Sigmoid colon (tissue), 7 donors: ENCODE measurements around the gene PAFAH2. TPM values are rescaled to one million over a fixed set of nuclear protein-coding genes. Genes with fewer than 3 reads are reported as not detected.

Source experiments
- DNase-seq: peaks from one replicate; pipeline ENCODE4 v3.0.0-alpha.2; 2019
- H3K27ac ChIP-seq, 4 donors: fragments of 200-600 bp; sonication (generic); one replicate each; pipeline ENCODE4 v1.5.1; 2016 to 2019; ENCODE audit warnings: mild to moderate bottlenecking in 1 of 4
- H3K27me3 ChIP-seq, 3 donors: fragments of 200-600 bp; sonication (generic); one replicate each; pipeline ENCODE4 v1.5.1; 2019; ENCODE audit warnings: mild to moderate bottlenecking in 1 of 3
- H3K36me3 ChIP-seq, 4 donors: fragments of 200-600 bp; sonication (generic); one replicate each; pipeline ENCODE4 v1.5.1; 2016 to 2019
- H3K4me1 ChIP-seq, 4 donors: fragments of 200-600 bp; sonication (generic); one replicate each; pipeline ENCODE4 v1.5.1; 2017 to 2019
- H3K4me3 ChIP-seq, 4 donors: fragments of 200-600 bp; sonication (generic); one replicate each; pipeline ENCODE4 v1.5.1; 2017 to 2019; ENCODE audit warnings: mild to moderate bottlenecking in 2 of 4, moderate library complexity in 1 of 4
- H3K9me3 ChIP-seq, 4 donors: fragments of 200-600 bp in 3 of 4; sonication (generic) in 3 of 4; one replicate each; pipeline versions ENCODE4 v1.5.1 to v1.6.1; 2013 to 2019
- CTCF ChIP-seq, 4 experiments: fragments of 450-650 bp in 3 of 4; fragments of 200-600 bp in 1 of 4; IDR thresholded peaks; one replicate each; pipeline ENCODE4 v1.5.1; 2016 to 2019; ENCODE audit warnings: antibody characterized with exemption in 4 of 4, mild to moderate bottlenecking in 3 of 4, moderate library complexity in 2 of 4
- EP300 ChIP-seq, 4 donors: sonication (generic); formaldehyde crosslinking; IDR thresholded peaks; one replicate each; pipeline ENCODE4 v1.6.1; 2017; ENCODE audit warnings: antibody characterized with exemption in 4 of 4
- POLR2A ChIP-seq, 2 donors: fragments of 450-650 bp; IDR thresholded peaks; one replicate each; pipeline ENCODE4 v1.6.1; 2016; ENCODE audit warnings: antibody characterized with exemption in 2 of 2, mild to moderate bottlenecking in 2 of 2, moderate library complexity in 2 of 2
- POLR2AphosphoS5 ChIP-seq, 4 donors: sonication (generic); formaldehyde crosslinking; IDR thresholded peaks; one replicate each; pipeline ENCODE4 v1.6.1; 2017; ENCODE audit warnings: antibody characterized with exemption in 4 of 4
- WGBS, 2 donors: extraction: QIAGEN DNeasy Blood & Tissue Kit; methylation state at CpG; one replicate each; pipeline ENCODE4 v1.1.7; 2013; 5-methylcytosine and 5-hydroxymethylcytosine counted together
- intact Hi-C: fragments of 100-400 bp; cut with DNase I; formaldehyde crosslinking; loops from one replicate; pipeline ENCODE4 v1.15.1; 2023
- polyA plus RNA-seq, 3 donors: library from polyadenylated mRNA; stranded (reverse); fragments of 200-250 nt; gene quantifications; one replicate each; pipeline ENCODE4 v1.2.3, GENCODE V29; 2013
- total RNA-seq, 4 donors: library from RNA; depleted of rRNA; stranded (reverse); fragments of >200 nt; gene quantifications; one replicate each; pipeline ENCODE4 v1.1.0, GENCODE V29; 2016
- donor health status: healthy with polysubstance abuse.
- donor health status: Bipolar disorder and iron deficiency.
- donor health status: healthy.

The PAFAH2 gene
- total and polyA plus RNA-seq, 7 donors, result 6.7 to 36.1 (median 12.2) TPM

- no peaks in the 10 kb centered on the region for H3K9me3 ChIP-seq
- H3K4me1 ChIP-seq, result peaks cover 0 to 7% (median 4%) of the 10 kb centered on the region in 4 donors
- peaks cover 4 to 83% (median 26%) of the 10 kb centered on the region in 4 donors for H3K36me3 ChIP-seq
- WGBS, 2 donors, result 76 to 80% methylated on average over 7 of the region's 7 CpGs
- H3K27ac ChIP-seq, result no peak overlapping the region
- DNase-seq, result no peak
- intact Hi-C loops, result no loop called here
- no peak for TF ChIP-seq POLR2A (IDR thresholded peaks at IDR 0.05)
- TF ChIP-seq POLR2AphosphoS5 (IDR thresholded peaks at IDR 0.05), result no peak
- no peak for TF ChIP-seq CTCF (IDR thresholded peaks at IDR 0.05)
- TF ChIP-seq EP300 (IDR thresholded peaks at IDR 0.05), result no peak
- H3K4me3 ChIP-seq, result no peak overlapping the region
- H3K27me3 ChIP-seq, result no peaks in the 10 kb centered on the region
These were observed 18.7 kb downstream of the PAFAH2 start for GRCh38 chr1:25979210-25979609.

- WGBS, 2 donors, result 88 to 93% methylated on average over 2 of the region's 2 CpGs
- TF ChIP-seq EP300 (IDR thresholded peaks at IDR 0.05), result no peak
- no peak for TF ChIP-seq POLR2AphosphoS5 (IDR thresholded peaks at IDR 0.05)
- no peak for TF ChIP-seq CTCF (IDR thresholded peaks at IDR 0.05)
- TF ChIP-seq POLR2A (IDR thresholded peaks at IDR 0.05), result no peak
- Histone ChIP-seq H3K27ac (no peak overlapping the region), H3K4me1 (peaks cover 0 to 15% (median 13%) of the 10 kb centered on the region in 4 donors), H3K4me3 (no peak overlapping the region), H3K27me3 (no peaks in the 10 kb centered on the region), H3K9me3 (no peaks in the 10 kb centered on the region), H3K36me3 (peaks cover 3 to 75% (median 24%) of the 10 kb centered on the region in 4 donors)
- DNase-seq, result no peak
- intact Hi-C loops, result no loop called here
These were observed 19.5 kb downstream of the PAFAH2 start for GRCh38 chr1:25978403-25978802.

GRCh38 chr1:25977801-25978200 lies 20.1 kb downstream of the PAFAH2 start:
- WGBS, 2 donors, result 89 to 95% methylated on average over 5 of the region's 5 CpGs
- peaks cover 0 to 16% (median 13%) of the 10 kb centered on the region in 4 donors for H3K4me1 ChIP-seq

GRCh38 chr1:25973610-25974321 lies 24.1 kb downstream of the PAFAH2 start:
- Histone ChIP-seq H3K9me3 (no peaks in the 10 kb centered on the region), H3K27ac (peak overlapping the region in 3 of 4 donors; percentile 13 to 41 (median 17)), H3K36me3 (peaks cover 4 to 75% (median 6%) of the 10 kb centered on the region in 4 donors), H3K4me1 (peaks cover 0 to 18% (median 14%) of the 10 kb centered on the region in 4 donors), H3K27me3 (no peaks in the 10 kb centered on the region), H3K4me3 (no peak overlapping the region)
- intact Hi-C loops, result no loop called here
- 95 to 96% methylated on average over 6 of the region's 6 CpGs for WGBS, 2 donors
- TF ChIP-seq EP300 (IDR thresholded peaks at IDR 0.05) (no peak), POLR2AphosphoS5 (IDR thresholded peaks at IDR 0.05) (peak in 2 of 4 donors; percentile 28 to 29), CTCF (IDR thresholded peaks at IDR 0.05) (no peak), POLR2A (IDR thresholded peaks at IDR 0.05) (no peak)
- DNase-seq, result no peak

More at GRCh38 chr1:25977801-25978200, 20.1 kb downstream of the PAFAH2 start:
- Histone ChIP-seq H3K36me3 (peaks cover 5 to 75% (median 21%) of the 10 kb centered on the region in 4 donors), H3K9me3 (no peaks in the 10 kb centered on the region), H3K27ac (no peak overlapping the region), H3K27me3 (no peaks in the 10 kb centered on the region), H3K4me3 (no peak overlapping the region)
- intact Hi-C loops, result no loop called here
- no peak for TF ChIP-seq POLR2AphosphoS5 (IDR thresholded peaks at IDR 0.05)
- TF ChIP-seq CTCF (IDR thresholded peaks at IDR 0.05), result no peak
- no peak for TF ChIP-seq EP300 (IDR thresholded peaks at IDR 0.05)
- no peak for TF ChIP-seq POLR2A (IDR thresholded peaks at IDR 0.05)
- DNase-seq, result no peak
